ENCODE data around the gene RFLNA.

RFLNA gene, protein sequence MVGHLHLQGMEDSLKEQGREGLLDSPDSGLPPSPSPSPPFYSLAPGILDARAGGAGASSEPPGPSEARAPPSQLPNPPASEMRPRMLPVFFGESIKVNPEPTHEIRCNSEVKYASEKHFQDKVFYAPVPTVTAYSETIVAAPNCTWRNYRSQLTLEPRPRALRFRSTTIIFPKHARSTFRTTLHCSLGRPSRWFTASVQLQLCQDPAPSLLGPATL

DNA sequence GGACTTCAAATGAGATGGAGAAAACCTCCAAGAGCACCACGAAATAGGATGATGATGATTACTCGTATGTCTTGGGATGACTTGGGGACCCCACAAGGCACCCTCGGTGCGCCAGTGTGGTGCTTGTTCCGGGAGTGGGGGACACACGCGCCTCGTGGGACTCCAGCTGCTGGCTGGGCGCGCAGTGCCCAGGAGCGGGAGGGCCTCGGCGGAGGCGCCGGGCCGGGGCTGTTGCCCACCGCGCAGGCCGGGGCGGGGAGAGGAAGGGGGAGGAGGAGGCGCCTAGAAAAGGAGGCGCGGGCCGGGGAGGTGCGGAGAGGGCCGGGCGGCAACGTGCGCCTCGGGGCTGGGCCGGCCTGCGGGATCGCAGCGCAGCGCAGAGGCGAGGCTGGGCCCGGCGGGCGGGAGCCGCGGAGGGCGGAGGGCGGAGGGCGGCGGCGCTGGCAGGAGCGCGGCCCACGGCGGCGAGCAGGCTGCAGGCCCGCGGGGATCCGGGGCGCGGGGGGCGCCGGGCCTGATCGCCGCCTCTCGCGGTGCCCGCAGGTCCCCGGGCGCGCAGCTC, at the start of gene RFLNA:
Gene RFLNA (plus strand): TSS at position 314 of the 562 bp plus-strand sequence. CDS start 337 bp downstream, outside the sequence.
- Histone ChIP-seq H3K27ac (ENCODE audit: low read depth, low read length) (no peak within 1 kb of the TSS), H3K4me1 (ENCODE audit: insufficient read depth, low read length) (peaks cover under 1% of the 10 kb centered on the region), H3K4me3 (ENCODE audit: low read depth in 1 of 2, low read length in 2 of 2) (no peak within 1 kb of the TSS), H3K36me3 (ENCODE audit: insufficient read depth, low read length) (no peaks in the 10 kb centered on the region), H3K9ac (ENCODE audit: low read length) (no peak within 1 kb of the TSS), H3K9me3 (ENCODE audit: low read length) (no peaks in the 10 kb centered on the region), H3K27me3 (ENCODE audit: control insufficient read depth in 1 of 2, insufficient read depth in 2 of 2, low read length in 2 of 2) (peaks cover 3 to 26% of the 10 kb centered on the region in 2 donors)

DNA sequence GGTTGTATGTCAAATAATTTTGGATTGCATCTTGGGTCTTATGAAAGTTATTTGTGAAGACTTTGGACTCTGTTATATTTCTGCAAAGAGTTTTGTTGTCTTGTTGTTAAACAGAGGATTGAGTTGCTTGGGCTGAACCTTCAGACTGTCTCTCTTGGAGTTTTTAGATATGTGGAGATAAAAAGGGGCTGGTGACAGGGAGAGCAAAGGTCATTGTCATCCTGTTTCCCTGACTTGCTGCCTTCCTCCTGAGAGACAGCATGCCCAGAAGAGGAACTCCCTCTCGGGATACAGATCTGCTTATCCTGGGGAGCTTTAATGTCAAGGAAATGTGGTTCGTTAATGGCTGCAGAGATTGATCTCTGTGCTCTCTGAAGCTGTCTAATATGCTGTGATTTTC, 47.6 kb upstream of the RFLNA start:
- Histone ChIP-seq H3K4me1 (ENCODE audit: insufficient read depth, low read length) (no peaks in the 10 kb centered on the region), H3K27ac (ENCODE audit: low read depth, low read length) (no peak overlapping the region), H3K36me3 (ENCODE audit: insufficient read depth, low read length) (no peaks in the 10 kb centered on the region), H3K9ac (ENCODE audit: low read length) (no peak overlapping the region), H3K9me3 (ENCODE audit: low read length) (no peaks in the 10 kb centered on the region), H3K4me3 (ENCODE audit: low read depth in 1 of 2, low read length in 2 of 2) (no peak overlapping the region), H3K27me3 (ENCODE audit: control insufficient read depth in 1 of 2, insufficient read depth in 2 of 2, low read length in 2 of 2) (no peaks in the 10 kb centered on the region)

DNA sequence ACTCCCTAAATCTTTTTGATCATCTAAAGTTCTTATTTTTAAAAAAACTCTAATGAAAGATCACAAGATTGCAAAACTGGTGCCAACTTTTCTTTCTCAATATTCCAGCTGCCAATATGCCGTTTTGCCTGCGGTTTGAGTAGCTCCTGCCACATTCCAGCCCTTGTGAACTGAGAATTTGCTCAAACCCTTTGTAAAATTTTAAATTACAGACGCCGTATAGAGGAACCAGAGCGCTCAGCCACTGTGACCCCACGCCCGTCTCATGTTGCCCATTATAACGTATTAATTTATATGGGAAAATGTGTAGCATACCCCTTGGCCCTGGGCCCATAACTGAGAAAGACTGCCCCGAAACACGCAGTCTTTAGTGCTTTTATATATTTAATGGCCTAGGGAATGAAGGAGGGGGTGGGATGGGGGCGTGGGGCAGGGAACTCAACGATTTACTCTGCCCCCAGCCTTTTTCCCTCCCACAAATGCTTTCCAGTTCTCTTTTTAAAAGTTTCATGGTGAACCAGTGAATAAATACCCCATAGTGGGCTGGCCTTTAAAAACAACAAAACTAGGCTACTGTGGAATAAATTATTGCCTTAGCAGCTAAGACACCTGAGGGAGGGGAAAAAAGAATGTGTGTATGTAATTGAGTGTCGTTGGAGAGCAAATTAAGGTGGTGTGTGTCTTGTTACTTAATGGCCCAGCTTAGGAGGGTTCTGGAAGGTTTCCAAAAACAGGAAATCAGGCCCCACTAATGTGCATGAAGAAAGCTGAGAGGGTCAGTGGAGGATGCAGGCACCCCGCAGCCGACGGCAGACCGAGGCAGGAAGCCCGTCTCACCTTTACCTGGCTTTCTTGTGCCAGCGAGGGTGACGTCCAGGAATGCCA, 45.7 kb upstream of the RFLNA start:
- Histone ChIP-seq H3K27me3 (ENCODE audit: control insufficient read depth in 1 of 2, insufficient read depth in 2 of 2, low read length in 2 of 2) (no peaks in the 10 kb centered on the region), H3K9ac (ENCODE audit: low read length) (no peak overlapping the region), H3K4me3 (ENCODE audit: low read depth in 1 of 2, low read length in 2 of 2) (no peak overlapping the region), H3K4me1 (ENCODE audit: insufficient read depth, low read length) (no peaks in the 10 kb centered on the region), H3K36me3 (ENCODE audit: insufficient read depth, low read length) (no peaks in the 10 kb centered on the region), H3K9me3 (ENCODE audit: low read length) (no peaks in the 10 kb centered on the region), H3K27ac (ENCODE audit: low read depth, low read length) (no peak overlapping the region)

DNA sequence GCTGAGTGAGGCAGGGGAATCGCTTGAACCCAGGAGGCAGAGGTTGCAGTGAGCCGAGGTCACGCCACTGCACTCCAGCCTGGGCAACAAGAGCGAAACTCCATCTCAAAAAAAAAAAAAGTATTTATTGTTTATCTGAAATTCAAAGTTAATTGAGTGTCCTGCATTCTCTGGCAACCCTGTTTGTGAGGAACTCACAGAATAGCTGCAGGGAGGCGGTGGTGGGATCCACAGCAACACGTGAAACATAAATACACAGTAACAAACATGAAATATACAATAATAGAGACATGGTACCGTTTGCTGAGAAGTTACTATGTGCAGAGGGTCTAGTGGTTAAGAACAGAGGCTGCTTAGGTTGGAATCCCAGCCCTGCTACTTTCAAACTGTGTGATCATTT, 43.7 kb upstream of the RFLNA start:
- Histone ChIP-seq H3K27ac (ENCODE audit: low read depth, low read length) (no peak overlapping the region), H3K9ac (ENCODE audit: low read length) (no peak overlapping the region), H3K4me3 (ENCODE audit: low read depth in 1 of 2, low read length in 2 of 2) (no peak overlapping the region), H3K4me1 (ENCODE audit: insufficient read depth, low read length) (no peaks in the 10 kb centered on the region), H3K27me3 (ENCODE audit: control insufficient read depth in 1 of 2, insufficient read depth in 2 of 2, low read length in 2 of 2) (no peaks in the 10 kb centered on the region), H3K9me3 (ENCODE audit: low read length) (no peaks in the 10 kb centered on the region), H3K36me3 (ENCODE audit: insufficient read depth, low read length) (no peaks in the 10 kb centered on the region)

DNA sequence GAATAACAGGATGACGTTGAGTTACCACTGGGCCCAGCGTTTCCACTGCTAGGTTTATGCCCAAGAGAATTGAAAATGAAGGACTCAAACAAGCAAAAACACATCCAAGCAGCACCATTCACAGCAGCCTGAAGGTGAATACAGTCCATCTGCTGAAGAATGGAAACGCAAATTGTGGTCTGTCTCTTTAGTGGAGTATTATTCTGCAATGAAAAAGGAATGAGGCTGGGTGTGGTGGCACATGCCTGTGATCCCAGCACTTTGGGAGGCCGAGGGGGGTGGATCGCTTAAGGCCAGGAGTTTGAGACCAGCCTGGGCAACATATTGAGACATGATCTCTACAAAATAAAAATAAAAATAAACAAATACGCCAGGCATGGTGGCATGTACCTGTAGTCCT, 41.9 kb upstream of the RFLNA start:
- Histone ChIP-seq H3K27me3 (ENCODE audit: control insufficient read depth in 1 of 2, insufficient read depth in 2 of 2, low read length in 2 of 2) (no peaks in the 10 kb centered on the region), H3K9me3 (ENCODE audit: low read length) (no peaks in the 10 kb centered on the region), H3K27ac (ENCODE audit: low read depth, low read length) (no peak overlapping the region), H3K4me1 (ENCODE audit: insufficient read depth, low read length) (no peaks in the 10 kb centered on the region), H3K36me3 (ENCODE audit: insufficient read depth, low read length) (no peaks in the 10 kb centered on the region), H3K4me3 (ENCODE audit: low read depth in 1 of 2, low read length in 2 of 2) (no peak overlapping the region), H3K9ac (ENCODE audit: low read length) (no peak overlapping the region)

DNA sequence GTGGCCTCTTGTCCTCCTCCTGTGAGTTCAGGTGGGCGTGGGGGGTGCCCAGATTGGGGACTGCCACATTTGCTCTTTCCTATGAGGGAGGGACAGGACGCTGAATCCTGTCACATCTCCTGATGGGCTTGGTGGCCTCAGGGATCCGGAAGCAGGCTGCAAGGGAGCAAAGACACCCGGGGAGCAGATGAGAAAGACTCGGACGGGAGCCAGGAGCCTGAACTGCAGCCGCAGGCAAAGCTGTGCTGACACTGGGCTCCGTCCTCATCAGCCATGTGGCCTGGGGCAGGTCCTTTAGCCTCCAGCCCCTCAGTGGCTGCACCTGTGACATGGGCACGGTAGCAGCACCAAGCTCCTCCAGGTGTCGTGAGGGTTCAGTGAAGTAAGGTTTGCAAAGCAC, 40.8 kb upstream of the RFLNA start:
- no peaks in the 10 kb centered on the region for H3K36me3 ChIP-seq (ENCODE audit: insufficient read depth, low read length)
- no peaks in the 10 kb centered on the region for H3K9me3 ChIP-seq (ENCODE audit: low read length)

DNA sequence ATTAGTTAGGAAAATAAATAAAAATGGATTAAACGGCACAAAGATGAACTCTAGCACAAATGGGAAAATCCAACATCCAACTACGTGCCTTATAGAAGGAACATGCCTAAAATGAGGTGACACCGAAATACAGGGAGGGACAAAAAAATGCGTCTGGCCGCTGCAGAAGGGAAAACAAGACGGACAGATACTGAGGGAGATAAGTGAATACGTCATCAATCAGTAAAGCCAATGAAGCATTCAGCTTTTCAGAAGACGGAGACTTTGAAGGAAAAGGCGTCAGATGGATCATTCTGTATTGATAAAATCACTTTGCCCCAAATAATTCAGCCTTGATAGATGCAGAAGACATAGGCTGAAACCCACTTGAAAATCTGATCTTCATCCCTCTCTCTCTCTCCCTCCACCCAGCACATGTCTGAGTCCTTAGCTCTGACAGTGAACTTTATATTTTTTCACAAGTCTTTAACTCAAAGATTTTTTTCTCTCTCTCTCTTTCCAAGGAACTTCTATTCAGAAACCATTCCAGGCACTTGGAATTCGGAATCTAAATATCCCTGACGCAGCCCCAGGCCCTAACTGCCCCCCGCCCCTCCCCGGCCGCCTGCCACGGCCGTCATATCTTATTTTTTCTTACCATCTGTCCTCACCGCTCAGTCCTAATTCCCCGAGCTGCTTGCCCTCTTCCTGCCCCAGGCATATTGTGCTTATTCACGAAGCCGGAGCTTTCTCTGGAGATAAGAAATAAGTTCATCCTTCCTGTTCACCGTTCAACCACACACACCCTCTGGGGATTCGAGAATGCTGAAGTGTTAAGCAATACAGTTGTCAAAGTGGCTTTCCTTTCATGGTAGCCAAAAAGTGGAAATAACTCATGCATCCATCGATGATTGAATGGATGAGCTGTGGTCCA, 35.5 kb upstream of the RFLNA start:
- peaks cover 0 to 4% of the 10 kb centered on the region in 2 donors for H3K27me3 ChIP-seq (ENCODE audit: control insufficient read depth in 1 of 2, insufficient read depth in 2 of 2, low read length in 2 of 2)
- H3K9me3 ChIP-seq (ENCODE audit: low read length): no peaks in the 10 kb centered on the region
- H3K27ac ChIP-seq (ENCODE audit: low read depth, low read length): no peak overlapping the region
- H3K4me3 ChIP-seq (ENCODE audit: low read depth in 1 of 2, low read length in 2 of 2): no peak overlapping the region
- no peaks in the 10 kb centered on the region for H3K4me1 ChIP-seq (ENCODE audit: insufficient read depth, low read length)
- H3K9ac ChIP-seq (ENCODE audit: low read length): no peak overlapping the region
- no peaks in the 10 kb centered on the region for H3K36me3 ChIP-seq (ENCODE audit: insufficient read depth, low read length)

More for the DNA sequence above, 40.8 kb upstream of the RFLNA start:
- Histone ChIP-seq H3K9ac (ENCODE audit: low read length) (no peak overlapping the region), H3K4me1 (ENCODE audit: insufficient read depth, low read length) (no peaks in the 10 kb centered on the region), H3K27me3 (ENCODE audit: control insufficient read depth in 1 of 2, insufficient read depth in 2 of 2, low read length in 2 of 2) (no peaks in the 10 kb centered on the region), H3K4me3 (ENCODE audit: low read depth in 1 of 2, low read length in 2 of 2) (no peak overlapping the region), H3K27ac (ENCODE audit: low read depth, low read length) (no peak overlapping the region)

DNA sequence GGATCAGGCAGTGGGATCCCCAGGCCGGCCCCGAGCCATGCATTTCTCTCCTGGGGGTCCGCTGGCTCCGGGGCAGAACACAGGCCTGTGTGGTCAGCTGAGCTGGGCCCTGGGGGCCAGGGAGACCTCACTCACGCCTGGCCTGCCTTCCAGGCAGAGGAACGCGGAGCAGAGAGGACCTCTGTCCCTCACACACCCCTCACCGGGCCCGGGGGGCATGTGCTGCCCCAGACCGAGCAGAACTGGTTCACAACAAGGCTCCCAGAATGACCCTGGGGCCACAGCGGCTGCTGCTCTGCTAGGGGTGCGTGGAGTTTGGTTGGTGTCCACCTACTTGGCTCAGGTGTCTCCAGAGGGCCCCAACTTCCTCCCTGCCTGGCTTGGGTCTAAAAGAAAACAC, 33.0 kb upstream of the RFLNA start:
- H3K27me3 ChIP-seq (ENCODE audit: control insufficient read depth in 1 of 2, insufficient read depth in 2 of 2, low read length in 2 of 2): peaks cover 0 to 4% of the 10 kb centered on the region in 2 donors
- H3K36me3 ChIP-seq (ENCODE audit: insufficient read depth, low read length): no peaks in the 10 kb centered on the region
- H3K27ac ChIP-seq (ENCODE audit: low read depth, low read length): no peak overlapping the region
- no peaks in the 10 kb centered on the region for H3K4me1 ChIP-seq (ENCODE audit: insufficient read depth, low read length)
- no peak overlapping the region for H3K4me3 ChIP-seq (ENCODE audit: low read depth in 1 of 2, low read length in 2 of 2)
- no peak overlapping the region for H3K9ac ChIP-seq (ENCODE audit: low read length)
- no peaks in the 10 kb centered on the region for H3K9me3 ChIP-seq (ENCODE audit: low read length)

DNA sequence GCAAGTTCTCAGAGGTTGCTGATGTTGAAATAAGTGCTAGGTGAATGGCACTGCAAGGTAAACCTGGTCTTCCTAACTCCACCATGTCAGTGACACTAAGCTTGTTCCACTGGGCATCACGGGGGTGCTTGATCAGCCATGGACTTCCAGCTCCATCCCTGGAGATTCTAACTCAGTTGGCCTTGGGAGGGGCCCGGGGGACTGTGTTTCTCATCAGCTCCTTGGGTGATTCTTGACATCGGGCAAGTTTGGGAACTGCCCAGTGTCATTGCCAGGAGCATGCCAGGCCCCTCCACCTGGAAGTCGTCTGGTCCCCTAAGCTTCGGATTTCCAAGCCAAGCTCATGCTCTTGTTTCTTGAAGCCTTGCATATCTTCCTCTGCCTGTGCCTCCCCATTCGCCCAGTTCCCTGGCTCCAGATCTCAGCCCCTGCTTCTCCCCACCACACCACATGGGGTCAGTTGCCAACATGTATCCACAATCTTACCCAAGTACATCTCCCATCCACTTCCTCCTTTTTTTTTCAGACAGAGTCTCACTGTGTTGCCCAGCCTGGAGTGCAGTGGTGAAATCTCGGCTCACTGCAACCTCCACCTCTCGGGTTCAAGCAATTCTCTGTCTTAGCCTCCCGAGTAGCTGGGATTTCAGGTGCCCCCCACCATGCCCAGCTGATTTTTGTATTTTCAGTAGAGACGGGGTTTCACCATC, 30.7 kb upstream of the RFLNA start:
- no peak overlapping the region for H3K27ac ChIP-seq (ENCODE audit: low read depth, low read length)
- H3K36me3 ChIP-seq (ENCODE audit: insufficient read depth, low read length): no peaks in the 10 kb centered on the region
- H3K9ac ChIP-seq (ENCODE audit: low read length): no peak overlapping the region
- no peak overlapping the region for H3K4me3 ChIP-seq (ENCODE audit: low read depth in 1 of 2, low read length in 2 of 2)
- H3K4me1 ChIP-seq (ENCODE audit: insufficient read depth, low read length): no peaks in the 10 kb centered on the region
- H3K9me3 ChIP-seq (ENCODE audit: low read length): no peaks in the 10 kb centered on the region
- peaks cover 0 to 4% of the 10 kb centered on the region in 2 donors for H3K27me3 ChIP-seq (ENCODE audit: control insufficient read depth in 1 of 2, insufficient read depth in 2 of 2, low read length in 2 of 2)

DNA sequence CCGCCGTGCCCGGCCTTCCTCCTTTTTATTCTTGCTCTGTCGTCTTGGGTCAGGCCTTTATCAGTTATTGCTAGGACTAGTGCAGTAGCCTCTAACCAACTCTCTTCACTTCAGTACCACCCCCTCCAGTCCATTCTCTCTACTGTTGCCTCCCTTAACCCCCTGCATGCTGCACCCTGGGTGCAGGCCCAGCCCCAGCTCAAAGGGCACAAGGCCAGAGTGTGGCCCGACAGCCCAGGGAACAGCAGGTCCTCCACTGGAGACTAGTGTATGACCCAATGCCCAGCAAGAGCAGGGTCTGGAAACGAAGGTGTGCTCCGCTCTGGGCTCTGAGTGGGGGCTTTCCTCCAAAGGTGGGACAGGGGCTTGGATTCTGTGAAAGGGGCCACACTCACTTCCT, 30.0 kb upstream of the RFLNA start:
- Histone ChIP-seq H3K27me3 (ENCODE audit: control insufficient read depth in 1 of 2, insufficient read depth in 2 of 2, low read length in 2 of 2) (peaks cover 0 to 4% of the 10 kb centered on the region in 2 donors), H3K27ac (ENCODE audit: low read depth, low read length) (no peak overlapping the region), H3K9me3 (ENCODE audit: low read length) (no peaks in the 10 kb centered on the region)

More for the DNA sequence above, 30.0 kb upstream of the RFLNA start:
- H3K4me1 ChIP-seq (ENCODE audit: insufficient read depth, low read length): no peaks in the 10 kb centered on the region
- no peak overlapping the region for H3K4me3 ChIP-seq (ENCODE audit: low read depth in 1 of 2, low read length in 2 of 2)
- H3K36me3 ChIP-seq (ENCODE audit: insufficient read depth, low read length): no peaks in the 10 kb centered on the region
- no peak overlapping the region for H3K9ac ChIP-seq (ENCODE audit: low read length)
